ENCODE results near the gene GRIK5.

GRCh38 chr19:42114412-42114811 lies 44.4 kb upstream of the GRIK5 start:
- TF ChIP-seq CTCF (IDR thresholded peaks at IDR 0.05) (no peak), EP300 (IDR thresholded peaks at IDR 0.05; ENCODE audit: low read depth) (no peak)
